GM18511 (cell line): ENCODE results near the gene CIITA.

Source experiments
- ATAC-seq: cut with Tn5 transposase; IDR thresholded peaks from one replicate; pipeline ENCODE4 v1.9.1; 2021; ENCODE audit warnings: mild to moderate bottlenecking, moderate library complexity; ENCODE audit not compliant: unreplicated experiment

Gene CIITA

DNA sequence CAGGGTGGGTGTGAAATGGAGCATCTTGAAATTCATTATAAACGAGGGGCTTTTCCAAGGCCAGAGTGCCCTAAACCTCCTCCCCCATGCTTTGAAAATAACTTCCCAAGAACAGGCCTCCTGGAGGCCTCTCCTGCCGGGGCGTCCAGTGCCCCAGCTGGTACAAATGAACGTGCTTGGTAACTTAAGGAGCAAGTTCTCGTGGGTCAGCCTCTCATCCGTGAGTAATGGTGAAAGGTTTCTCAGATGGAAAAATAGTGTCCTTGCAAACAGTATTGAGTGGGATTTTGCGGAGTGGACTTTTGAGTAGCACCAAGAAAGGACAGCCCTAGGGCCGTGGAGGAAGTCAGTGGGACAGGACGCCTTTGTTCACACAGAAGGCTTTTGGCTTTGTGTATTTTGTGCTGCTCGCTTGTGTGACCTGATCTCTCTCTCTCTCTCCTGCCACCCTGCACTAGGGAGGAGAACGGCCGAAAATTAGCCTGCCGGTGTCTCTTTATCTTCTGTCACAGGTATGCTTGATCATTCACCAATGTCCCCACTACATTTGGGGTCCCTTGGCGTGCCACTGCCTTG, 102.0 kb downstream of the CIITA start:
- ATAC-seq = no peak

GRCh38 chr16:10979717-10980601, 103.0 kb downstream of the CIITA start:
- no peak for ATAC-seq

- ATAC-seq = no peak
Measured at GRCh38 chr16:10980813-10981212, 103.8 kb downstream of the CIITA start.

DNA sequence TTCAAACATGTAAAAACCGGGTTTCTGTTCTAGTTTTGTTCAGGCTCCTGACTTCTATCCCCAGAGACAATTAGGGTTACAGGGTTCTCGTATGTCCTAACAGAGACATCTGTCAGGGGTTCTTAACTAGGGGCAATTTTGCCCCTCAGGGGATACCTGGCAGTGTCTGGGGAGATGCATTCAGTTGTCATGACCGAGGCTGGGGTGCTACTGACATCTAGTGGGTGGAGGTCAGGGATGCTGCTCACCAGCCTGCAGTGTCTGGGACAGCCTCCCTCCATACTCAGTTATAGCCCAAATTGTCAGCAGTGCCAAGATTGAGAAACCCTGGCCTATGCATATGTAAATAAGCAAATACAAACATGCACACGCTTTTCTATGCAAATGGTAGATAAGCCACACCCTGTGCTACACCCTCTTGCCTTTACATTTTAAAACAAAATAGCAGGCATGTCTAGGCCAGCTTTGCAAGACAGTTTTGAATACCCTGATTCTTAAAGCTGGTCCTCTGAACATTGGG, 104.8 kb downstream of the CIITA start:
- ATAC-seq = peak; percentile 77

DNA sequence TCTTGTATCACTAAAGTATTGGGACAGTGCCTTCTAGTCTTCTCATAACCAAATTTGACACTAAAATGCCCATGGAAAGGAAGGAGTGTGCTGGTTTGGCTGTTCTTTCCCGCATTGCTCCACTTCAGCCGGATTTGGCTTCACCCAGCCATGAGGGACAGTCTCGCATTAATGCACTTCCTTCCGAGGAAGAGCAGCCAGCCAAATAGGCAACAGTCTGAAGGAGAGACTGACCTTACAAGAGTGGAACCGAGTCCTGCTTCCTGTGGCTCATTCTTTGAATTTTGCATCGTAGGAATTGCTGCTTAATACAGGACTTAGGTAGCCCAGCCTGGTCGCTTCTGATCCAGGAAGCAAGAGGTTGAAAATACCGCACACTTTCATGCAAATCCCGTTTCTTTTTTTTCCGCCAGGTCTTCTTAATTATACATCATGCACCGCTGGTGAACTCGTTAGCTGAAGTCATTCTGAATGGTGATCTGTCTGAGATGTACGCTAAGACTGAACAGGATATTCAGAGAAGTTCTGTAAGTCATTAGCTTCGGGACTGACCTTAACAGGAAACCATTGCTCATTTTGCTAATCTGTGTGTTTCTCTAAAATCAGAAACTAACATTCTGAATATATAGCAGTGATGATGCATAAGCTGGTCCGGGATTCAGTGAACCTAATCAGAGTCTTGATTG, 105.6 kb downstream of the CIITA start:
- ATAC-seq = peak; percentile 55

DNA sequence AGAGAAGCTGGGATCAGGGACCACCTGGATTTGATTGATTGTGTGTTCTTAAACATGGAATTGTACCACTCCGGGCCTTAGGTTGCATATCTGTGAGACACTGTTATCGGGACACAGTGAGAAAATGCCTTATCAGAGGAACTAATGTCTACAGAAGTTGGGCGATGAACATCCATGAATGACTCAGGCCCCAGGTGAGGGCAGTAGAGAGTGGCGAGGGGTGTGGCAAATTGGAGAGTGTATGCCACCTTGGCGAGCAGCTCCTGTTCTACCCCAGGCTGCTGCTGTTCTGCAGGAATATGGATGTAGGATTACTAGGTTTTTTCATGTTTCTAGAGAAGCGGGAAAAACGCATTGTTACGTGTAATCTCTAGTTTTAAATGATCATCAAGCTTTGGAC, 106.2 kb downstream of the CIITA start:
- no peak for ATAC-seq

DNA sequence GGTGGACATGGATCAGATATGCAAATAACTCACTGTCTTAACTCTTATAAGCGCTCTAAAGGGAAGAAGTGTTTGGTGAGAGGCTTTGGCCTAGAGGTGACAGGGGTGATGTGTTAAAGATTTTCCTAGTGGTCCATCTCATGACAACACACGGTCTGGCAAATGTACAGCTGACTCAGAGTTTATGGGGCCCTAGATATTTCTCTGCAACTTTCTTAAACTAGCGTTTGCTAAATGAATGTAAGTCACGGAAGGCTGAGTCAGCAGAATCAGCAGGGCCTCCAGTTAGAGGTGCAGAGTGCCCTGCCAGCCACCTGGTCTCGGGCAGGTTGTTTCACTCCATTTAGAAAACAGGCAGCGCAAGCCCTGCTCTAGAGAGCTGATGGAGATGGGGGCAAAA, 107.5 kb downstream of the CIITA start:
- no peak for ATAC-seq
